ENCODE results near the gene BATF2.

DNA sequence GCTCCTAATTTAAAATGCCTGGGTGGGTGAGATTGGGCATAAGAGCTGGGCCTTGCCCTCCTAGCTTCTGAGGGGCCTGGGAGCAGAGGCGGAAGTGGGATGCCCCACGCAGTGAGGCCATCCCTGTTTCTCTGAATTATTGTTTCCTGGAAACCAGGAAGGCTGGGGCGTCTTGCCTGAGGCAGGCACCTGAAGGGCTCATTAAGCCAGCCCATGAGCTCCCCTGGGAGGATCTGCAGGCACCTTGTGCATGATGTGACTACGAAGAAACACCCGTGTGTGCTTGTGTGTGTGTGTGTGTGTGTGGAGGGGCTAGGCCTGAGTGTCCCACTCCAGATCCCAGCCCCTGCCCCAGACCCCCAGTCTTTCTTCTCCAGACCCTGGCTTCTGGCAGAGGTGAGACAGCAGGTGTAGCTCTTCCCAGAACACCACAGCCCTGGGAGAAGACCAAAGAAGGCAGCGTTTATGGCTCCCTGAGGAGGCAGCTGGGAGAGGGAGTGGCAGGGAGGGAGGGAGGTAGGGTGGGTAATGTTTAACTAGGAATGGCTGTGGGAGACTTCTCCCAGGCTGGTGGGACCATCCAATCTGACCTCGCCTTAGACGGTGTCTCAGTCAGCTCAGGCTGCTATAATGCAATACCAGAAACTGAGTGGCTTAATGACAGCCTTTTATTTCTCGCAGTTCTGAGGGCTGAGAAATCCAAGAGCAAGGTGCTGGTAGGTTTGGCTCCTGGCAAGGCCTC is 2.1 kb upstream of the BATF2 start:
- TF ChIP-seq, protein P1, sequence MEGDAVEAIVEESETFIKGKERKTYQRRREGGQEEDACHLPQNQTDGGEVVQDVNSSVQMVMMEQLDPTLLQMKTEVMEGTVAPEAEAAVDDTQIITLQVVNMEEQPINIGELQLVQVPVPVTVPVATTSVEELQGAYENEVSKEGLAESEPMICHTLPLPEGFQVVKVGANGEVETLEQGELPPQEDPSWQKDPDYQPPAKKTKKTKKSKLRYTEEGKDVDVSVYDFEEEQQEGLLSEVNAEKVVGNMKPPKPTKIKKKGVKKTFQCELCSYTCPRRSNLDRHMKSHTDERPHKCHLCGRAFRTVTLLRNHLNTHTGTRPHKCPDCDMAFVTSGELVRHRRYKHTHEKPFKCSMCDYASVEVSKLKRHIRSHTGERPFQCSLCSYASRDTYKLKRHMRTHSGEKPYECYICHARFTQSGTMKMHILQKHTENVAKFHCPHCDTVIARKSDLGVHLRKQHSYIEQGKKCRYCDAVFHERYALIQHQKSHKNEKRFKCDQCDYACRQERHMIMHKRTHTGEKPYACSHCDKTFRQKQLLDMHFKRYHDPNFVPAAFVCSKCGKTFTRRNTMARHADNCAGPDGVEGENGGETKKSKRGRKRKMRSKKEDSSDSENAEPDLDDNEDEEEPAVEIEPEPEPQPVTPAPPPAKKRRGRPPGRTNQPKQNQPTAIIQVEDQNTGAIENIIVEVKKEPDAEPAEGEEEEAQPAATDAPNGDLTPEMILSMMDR (conservative IDR thresholded peaks at IDR 0.05), result no peak
- no peak for TF ChIP-seq ZFX (IDR thresholded peaks at IDR 0.05)
